GM23338 (cell line): ENCODE data around the gene PRR14L.

Experiments
- CREB1 ChIP-seq: fragments of 250-450 bp; sonication (Bioruptor Pico); IDR thresholded peaks from 2 replicates; pipeline ENCODE4 v1.5.0; 2020; ENCODE audit warnings: low read depth, mild to moderate bottlenecking, moderate library complexity
- ETS1 ChIP-seq: IDR thresholded peaks from 2 replicates; pipeline ENCODE4 v1.6.1; 2016; ENCODE audit warnings: antibody characterized with exemption
- EZH2 ChIP-seq: fragments of 200-600 bp; sonication (generic); IDR thresholded peaks from one replicate; pipeline ENCODE4 v1.8.0; 2017; ENCODE audit warnings: antibody characterized with exemption, mild to moderate bottlenecking, low read depth; ENCODE audit not compliant: unreplicated experiment
- POLR2AphosphoS5 ChIP-seq: IDR thresholded peaks from 2 replicates; pipeline ENCODE4 v1.6.1; 2016; ENCODE audit warnings: antibody characterized with exemption, low read depth
- ZNF114 ChIP-seq: fragments of 250-450 bp; sonication (Bioruptor Pico); IDR thresholded peaks from 2 replicates; pipeline ENCODE4 v1.5.0; 2020; ENCODE audit warnings: mild to moderate bottlenecking, moderate library complexity
- TF ChIP-seq, protein P1 (sequence below), 2 experiments: fragments of 200-600 bp in 1 of 2; sonication (generic) in 1 of 2; conservative IDR thresholded peaks; 2 replicates each; pipeline versions ENCODE4 v1.5.1 to v1.6.1; 2016 to 2017; ENCODE audit warnings: antibody characterized with exemption in 2 of 2, low read depth in 2 of 2, mild to moderate bottlenecking in 2 of 2, moderate library complexity in 1 of 2

DNA sequence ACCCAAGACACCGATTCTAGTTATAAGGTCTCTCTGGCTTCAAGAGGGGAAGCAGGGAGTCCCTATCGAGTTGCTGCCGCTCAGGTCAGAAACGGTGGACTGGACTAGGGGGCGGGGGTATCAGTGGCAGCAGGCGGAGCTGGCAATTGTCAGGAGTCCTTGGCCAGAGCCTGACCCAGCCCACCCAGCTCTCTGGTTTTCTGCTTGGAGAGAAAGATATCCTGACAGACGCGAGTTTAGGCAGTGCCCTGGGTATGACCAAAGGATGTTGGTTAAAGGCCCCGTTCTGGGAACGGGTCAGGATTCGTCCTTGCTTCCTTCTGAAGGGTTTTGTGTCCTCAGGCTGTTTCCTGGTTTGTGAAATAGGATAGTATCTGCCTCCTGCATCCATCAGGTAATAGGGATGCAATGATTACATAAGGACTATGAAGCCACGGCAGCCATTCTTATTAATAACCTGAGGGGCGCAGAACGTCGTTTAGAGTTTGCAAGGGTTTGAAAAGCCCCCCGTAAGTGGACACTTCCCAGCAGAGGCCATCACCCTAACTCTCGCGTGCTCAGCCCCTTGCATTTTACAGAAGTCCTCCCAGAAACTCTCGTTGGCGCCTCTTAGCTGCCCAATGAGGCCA is 3.2 kb upstream of the PRR14L start:
- TF ChIP-seq, protein P1, sequence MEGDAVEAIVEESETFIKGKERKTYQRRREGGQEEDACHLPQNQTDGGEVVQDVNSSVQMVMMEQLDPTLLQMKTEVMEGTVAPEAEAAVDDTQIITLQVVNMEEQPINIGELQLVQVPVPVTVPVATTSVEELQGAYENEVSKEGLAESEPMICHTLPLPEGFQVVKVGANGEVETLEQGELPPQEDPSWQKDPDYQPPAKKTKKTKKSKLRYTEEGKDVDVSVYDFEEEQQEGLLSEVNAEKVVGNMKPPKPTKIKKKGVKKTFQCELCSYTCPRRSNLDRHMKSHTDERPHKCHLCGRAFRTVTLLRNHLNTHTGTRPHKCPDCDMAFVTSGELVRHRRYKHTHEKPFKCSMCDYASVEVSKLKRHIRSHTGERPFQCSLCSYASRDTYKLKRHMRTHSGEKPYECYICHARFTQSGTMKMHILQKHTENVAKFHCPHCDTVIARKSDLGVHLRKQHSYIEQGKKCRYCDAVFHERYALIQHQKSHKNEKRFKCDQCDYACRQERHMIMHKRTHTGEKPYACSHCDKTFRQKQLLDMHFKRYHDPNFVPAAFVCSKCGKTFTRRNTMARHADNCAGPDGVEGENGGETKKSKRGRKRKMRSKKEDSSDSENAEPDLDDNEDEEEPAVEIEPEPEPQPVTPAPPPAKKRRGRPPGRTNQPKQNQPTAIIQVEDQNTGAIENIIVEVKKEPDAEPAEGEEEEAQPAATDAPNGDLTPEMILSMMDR (conservative IDR thresholded peaks at IDR 0.05; ENCODE audit: low read depth in 2 of 2): no peak
- TF ChIP-seq EZH2: no peak
- no peak for TF ChIP-seq ETS1
- no peak for TF ChIP-seq CREB1 (CRISPR knock-in tag)
- no peak for TF ChIP-seq POLR2AphosphoS5
- TF ChIP-seq ZNF114 (CRISPR knock-in tag): no peak
